Immature natural killer cell (primary cell): ENCODE results near the gene USP28. TPM values are rescaled to one million over a fixed set of nuclear protein-coding genes. Genes with fewer than 3 reads are reported as not detected.
A peak's percentile ranks its signal among the peaks of the same experiment; 100 is the strongest.

Experiments used
- DNase-seq, 3 donors: peaks; one replicate each; pipeline ENCODE4 v3.0.0; 2022; ENCODE audit warnings: mixed read lengths in 1 of 3
- H3K27ac Mint-ChIP-seq, 6 donors: one replicate each; pipeline ENCODE4 v1.8.0; 2020; ENCODE audit warnings: mixed read lengths in 6 of 6, mild to moderate bottlenecking in 5 of 6, inconsistent platforms in 4 of 6, moderate library complexity in 3 of 6
- H3K27me3 Mint-ChIP-seq, 3 donors: one replicate each; pipeline ENCODE4 v1.8.0; 2020 to 2021; ENCODE audit warnings: low read depth in 3 of 3, mild to moderate bottlenecking in 3 of 3, mixed read lengths in 3 of 3, moderate library complexity in 3 of 3, inconsistent platforms in 1 of 3
- H3K36me3 Mint-ChIP-seq, 3 donors: one replicate each; pipeline ENCODE4 v1.8.0; 2020; ENCODE audit warnings: mixed read lengths in 3 of 3, inconsistent platforms in 2 of 3, mild to moderate bottlenecking in 2 of 3
- H3K4me1 Mint-ChIP-seq, 2 donors: one replicate each; pipeline ENCODE4 v1.8.0; 2020; ENCODE audit warnings: inconsistent platforms in 2 of 2, mild to moderate bottlenecking in 2 of 2, mixed read lengths in 2 of 2, moderate library complexity in 1 of 2
- H3K4me3 Mint-ChIP-seq, 5 donors: one replicate each; pipeline ENCODE4 v1.8.0; 2020; ENCODE audit warnings: mild to moderate bottlenecking in 5 of 5, mixed read lengths in 5 of 5, inconsistent platforms in 3 of 5, moderate library complexity in 3 of 5
- H3K9me3 Mint-ChIP-seq, 6 donors: one replicate each; pipeline ENCODE4 v1.8.0; 2020; ENCODE audit warnings: mild to moderate bottlenecking in 6 of 6, mixed read lengths in 6 of 6, inconsistent platforms in 4 of 6, moderate library complexity in 3 of 6
- polyA plus RNA-seq, 3 donors: library from polyadenylated mRNA; unstranded; fragments of 300-500 nt; fragmentation: Illumina TruSeq; gene quantifications; one replicate each; pipeline ENCODE4 v1.2.3, GENCODE V29; 2021

USP28 gene
- polyA plus RNA-seq, 3 donors from 2014 or later: 121 to 185 (median 122) TPM

DNA sequence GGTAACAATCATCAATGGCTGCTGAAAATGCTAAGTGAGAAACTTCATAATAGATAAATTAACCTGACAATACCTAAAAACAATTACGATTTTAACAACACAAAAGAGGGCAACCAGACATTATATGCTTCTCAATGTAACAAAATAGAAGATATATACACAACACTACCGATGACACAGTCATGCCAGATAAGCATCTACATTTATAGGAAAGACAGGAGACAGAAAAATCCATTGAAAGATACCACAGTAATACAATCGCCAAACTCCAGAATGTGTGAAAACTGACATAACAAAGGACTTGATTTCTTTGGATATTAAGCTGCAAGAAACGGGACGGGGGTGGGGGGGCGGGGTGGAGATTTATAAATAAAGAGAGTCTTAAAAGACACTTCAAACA lies 28.3 kb downstream of the USP28 start:
- peaks cover 0 to 2% (median 0%) of the 10 kb centered on the region in 3 donors for H3K27me3 Mint-ChIP-seq
- H3K27ac Mint-ChIP-seq: peak overlapping the region in 3 of 6 donors; percentile 0 to 43 (median 32)
- H3K36me3 Mint-ChIP-seq: peaks cover 28 to 48% (median 30%) of the 10 kb centered on the region in 3 donors
- H3K9me3 Mint-ChIP-seq: no peaks in the 10 kb centered on the region
- DNase-seq: no peak
- no peak overlapping the region for H3K4me3 Mint-ChIP-seq
- H3K4me1 Mint-ChIP-seq: peaks cover 44 to 70% of the 10 kb centered on the region in 2 donors

DNA sequence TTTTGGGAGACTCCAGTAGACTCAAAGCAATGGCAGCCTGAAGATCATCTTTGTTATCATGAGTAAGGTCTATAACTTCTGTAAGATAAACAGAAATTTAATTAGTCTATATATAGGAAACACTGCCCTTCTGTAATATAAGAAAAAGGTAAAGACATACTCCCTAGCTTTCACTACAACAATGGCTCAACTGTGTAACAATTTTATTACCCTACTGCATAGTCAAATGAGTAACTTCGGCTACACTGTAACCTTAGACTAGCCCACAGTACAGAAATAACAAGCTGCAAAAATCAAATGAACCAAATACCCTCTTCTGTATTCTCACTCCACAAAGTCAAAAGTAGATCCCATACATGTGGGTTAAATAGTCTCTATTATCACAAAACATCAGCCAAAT lies 33.7 kb downstream of the USP28 start:
- no peaks in the 10 kb centered on the region for H3K9me3 Mint-ChIP-seq

DNA sequence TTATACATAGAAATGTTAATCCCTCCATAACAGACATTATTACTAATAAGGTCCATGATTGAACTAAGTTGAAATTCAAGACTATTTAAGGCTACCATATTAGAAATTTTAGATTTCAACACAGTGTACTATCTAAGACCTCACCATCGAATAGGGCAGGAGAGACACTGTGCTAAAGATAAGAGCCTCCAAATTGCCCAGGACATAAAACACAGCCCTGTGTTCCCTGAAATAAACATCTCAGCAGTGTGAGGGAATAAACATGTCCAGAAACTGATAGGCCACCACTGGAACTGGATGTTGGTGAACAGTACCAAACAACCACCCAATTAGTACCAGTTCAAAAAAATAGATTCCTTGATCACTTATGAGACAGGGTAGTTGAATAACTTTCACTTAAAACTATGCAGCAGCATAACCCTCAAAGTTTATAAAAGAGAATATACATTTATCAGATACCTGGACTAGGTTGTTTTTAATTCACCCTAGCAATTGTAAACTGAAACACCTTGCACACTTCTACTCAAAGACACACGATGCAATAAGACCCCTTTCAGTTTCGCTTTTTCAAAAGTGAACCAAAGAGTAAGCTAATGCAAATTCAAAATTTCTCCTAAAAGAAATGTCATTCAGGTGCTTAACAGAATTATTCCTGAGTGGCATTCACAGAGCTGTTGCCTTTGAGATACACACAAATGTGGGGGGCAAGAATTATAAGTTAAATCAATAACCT lies 34.3 kb downstream of the USP28 start:
- Mint-ChIP-seq H3K27ac (peak overlapping the region; percentile 25 to 91 (median 58)), H3K4me1 (peaks cover 35 to 43% of the 10 kb centered on the region in 2 donors), H3K36me3 (peaks cover 12 to 20% (median 13%) of the 10 kb centered on the region in 3 donors), H3K27me3 (no peaks in the 10 kb centered on the region), H3K9me3 (no peaks in the 10 kb centered on the region), H3K4me3 (peak overlapping the region; percentile 37 to 81 (median 58))
- DNase-seq: no peak

More for the DNA sequence above, 33.7 kb downstream of the USP28 start:
- peaks cover 35 to 48% of the 10 kb centered on the region in 2 donors for H3K4me1 Mint-ChIP-seq
- H3K27me3 Mint-ChIP-seq: no peaks in the 10 kb centered on the region
- no peak for DNase-seq
- peaks cover 13 to 20% (median 14%) of the 10 kb centered on the region in 3 donors for H3K36me3 Mint-ChIP-seq
- H3K4me3 Mint-ChIP-seq: peak overlapping the region; percentile 37 to 81 (median 58)
- H3K27ac Mint-ChIP-seq: peak overlapping the region; percentile 25 to 91 (median 58)

DNA sequence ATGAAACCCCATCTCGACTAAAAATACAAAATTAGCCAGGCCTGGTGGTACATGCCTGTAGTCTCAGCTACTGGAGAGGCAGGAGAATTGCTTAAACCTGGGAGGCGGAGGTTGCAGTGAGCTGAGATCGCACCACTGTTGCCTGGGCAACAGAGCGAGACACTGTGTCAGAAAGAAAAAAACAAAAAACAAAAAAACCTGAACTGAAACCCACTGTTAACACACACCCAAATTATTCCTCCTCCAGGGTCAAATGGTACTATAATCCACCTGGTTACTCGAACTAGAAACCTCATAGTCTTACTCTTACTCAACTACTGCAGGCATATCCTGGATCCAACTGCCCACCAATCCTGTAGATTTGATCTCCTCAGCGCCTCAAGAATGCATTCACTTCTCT lies 35.5 kb downstream of the USP28 start:
- H3K27me3 Mint-ChIP-seq: no peaks in the 10 kb centered on the region
- H3K9me3 Mint-ChIP-seq: no peaks in the 10 kb centered on the region
- H3K36me3 Mint-ChIP-seq: peaks cover 13 to 24% (median 16%) of the 10 kb centered on the region in 3 donors
- peaks cover 35 to 37% of the 10 kb centered on the region in 2 donors for H3K4me1 Mint-ChIP-seq
- DNase-seq: no peak
- peak overlapping the region in 5 of 6 donors; percentile 2 to 93 (median 58) for H3K27ac Mint-ChIP-seq
- no peak overlapping the region for H3K4me3 Mint-ChIP-seq

DNA sequence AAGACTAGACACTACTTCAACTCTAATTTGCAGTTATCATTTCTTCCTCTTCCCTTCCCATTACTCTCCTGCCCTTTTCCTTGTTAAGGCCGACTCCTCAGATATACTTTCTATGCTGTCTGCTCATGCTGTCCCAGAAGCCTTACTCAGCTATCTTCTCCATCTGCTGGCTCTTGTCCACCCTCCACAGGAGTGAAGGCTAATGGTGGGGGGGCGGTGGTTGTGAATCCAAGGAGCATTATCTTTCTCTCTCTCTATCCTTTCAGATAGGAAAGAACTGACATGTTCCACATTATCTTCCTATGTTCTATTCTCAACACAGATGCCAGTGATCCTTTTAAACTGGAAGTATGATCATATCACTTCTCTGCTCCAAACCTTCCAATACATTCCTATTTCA lies 37.4 kb downstream of the USP28 start:
- no peak overlapping the region for H3K27ac Mint-ChIP-seq
- H3K4me3 Mint-ChIP-seq: no peak overlapping the region
- H3K27me3 Mint-ChIP-seq: no peaks in the 10 kb centered on the region
- no peaks in the 10 kb centered on the region for H3K9me3 Mint-ChIP-seq
- peaks cover 28 to 29% of the 10 kb centered on the region in 2 donors for H3K4me1 Mint-ChIP-seq
- no peak for DNase-seq
- H3K36me3 Mint-ChIP-seq: peaks cover 8 to 23% (median 18%) of the 10 kb centered on the region in 3 donors

DNA sequence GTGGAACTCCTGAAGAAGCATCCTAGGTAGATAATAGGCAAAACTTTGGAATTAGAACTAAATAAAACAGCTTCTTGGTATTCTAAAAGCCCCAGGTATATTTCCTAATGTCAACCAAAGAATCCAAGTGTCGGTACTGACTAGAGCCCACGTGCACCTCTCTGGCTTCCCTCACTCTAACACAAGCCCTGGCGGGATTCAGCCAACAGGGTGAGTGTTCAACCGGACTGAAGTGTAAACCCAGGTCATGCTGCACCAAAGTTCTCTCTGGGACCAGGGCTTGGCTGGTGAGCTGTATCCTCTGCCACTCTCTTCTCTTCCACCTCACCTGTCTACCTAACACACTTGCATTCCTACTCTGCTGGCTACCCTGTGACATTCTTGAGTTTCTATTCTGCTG lies 40.1 kb downstream of the USP28 start:
- Mint-ChIP-seq H3K36me3 (peaks cover 13 to 29% (median 19%) of the 10 kb centered on the region in 3 donors), H3K9me3 (no peaks in the 10 kb centered on the region), H3K27me3 (no peaks in the 10 kb centered on the region), H3K4me3 (no peak overlapping the region), H3K4me1 (peaks cover 14 to 22% of the 10 kb centered on the region in 2 donors), H3K27ac (peak overlapping the region in 4 of 6 donors; percentile 55 to 75 (median 66))
- no peak for DNase-seq

DNA sequence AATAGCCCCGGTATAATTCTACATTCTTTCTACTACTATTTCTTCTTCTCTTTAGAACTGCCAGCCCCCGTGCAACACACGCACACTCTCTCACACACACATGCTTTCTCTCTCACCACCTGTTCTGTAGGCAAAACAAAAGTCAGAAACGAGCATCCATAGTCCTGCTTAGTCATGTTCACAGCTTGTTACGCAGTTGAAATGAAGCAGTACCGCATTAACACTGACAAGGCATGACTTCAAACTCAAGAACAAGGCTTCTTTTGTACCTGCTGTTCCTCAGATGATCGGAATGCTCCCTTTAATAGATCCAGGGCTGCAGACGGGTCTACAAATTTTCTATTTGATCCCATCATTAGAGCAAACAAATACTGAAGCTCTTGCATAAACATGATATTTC lies 42.2 kb downstream of the USP28 start:
- H3K36me3 Mint-ChIP-seq: peaks cover 12 to 34% (median 19%) of the 10 kb centered on the region in 3 donors
- peak overlapping the region in 5 of 6 donors; percentile 4 to 80 (median 21) for H3K27ac Mint-ChIP-seq
- no peak for DNase-seq
- no peaks in the 10 kb centered on the region for H3K9me3 Mint-ChIP-seq
- H3K27me3 Mint-ChIP-seq: no peaks in the 10 kb centered on the region
- peaks cover 10 to 23% of the 10 kb centered on the region in 2 donors for H3K4me1 Mint-ChIP-seq
- no peak overlapping the region for H3K4me3 Mint-ChIP-seq

DNA sequence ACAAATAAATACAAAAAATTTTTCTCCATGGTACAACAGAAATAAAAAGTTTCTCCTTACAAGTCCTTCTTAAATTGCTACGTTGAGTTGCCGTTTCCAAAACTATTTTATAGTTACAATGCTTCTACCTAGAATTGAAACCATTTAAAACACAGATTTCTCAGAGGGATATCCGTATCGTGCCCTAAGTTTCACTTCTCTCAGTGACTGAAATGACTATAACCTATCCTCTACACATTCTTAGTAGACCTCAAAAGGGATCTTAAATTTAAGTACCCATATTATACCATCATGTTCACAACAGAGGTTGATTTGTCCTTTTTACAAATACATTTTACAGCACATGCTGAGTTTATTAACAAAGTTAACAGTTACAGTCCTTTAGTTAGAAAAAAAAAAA lies 44.1 kb downstream of the USP28 start:
- no peak for DNase-seq
- Mint-ChIP-seq H3K36me3 (peaks cover 19 to 44% (median 20%) of the 10 kb centered on the region in 3 donors), H3K4me3 (no peak overlapping the region), H3K27ac (peak overlapping the region; percentile 2 to 74 (median 56)), H3K4me1 (peaks cover 13 to 23% of the 10 kb centered on the region in 2 donors), H3K9me3 (no peaks in the 10 kb centered on the region), H3K27me3 (no peaks in the 10 kb centered on the region)

DNA sequence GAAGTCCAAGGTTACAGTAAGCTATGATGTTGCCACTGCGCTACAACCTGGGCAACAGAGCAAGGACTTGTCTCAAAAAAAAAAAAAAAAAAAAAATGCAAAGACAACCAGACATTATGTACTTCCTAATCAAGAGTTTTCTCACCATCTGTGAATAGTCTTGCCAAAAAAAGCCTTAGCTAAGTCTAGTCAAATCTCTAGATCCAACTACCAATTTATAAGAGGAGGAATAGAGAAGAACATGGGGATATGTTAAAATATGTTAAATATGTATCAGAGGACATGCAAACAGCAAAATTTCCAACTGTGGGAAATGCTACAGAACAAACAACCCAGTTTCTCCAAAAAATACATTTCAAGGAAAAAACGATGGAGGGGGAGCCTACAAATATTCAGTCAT lies 45.6 kb downstream of the USP28 start:
- DNase-seq: no peak
- no peaks in the 10 kb centered on the region for H3K9me3 Mint-ChIP-seq
- H3K27me3 Mint-ChIP-seq: peaks cover 0 to 2% (median 0%) of the 10 kb centered on the region in 3 donors
- H3K4me1 Mint-ChIP-seq: peaks cover 9 to 23% of the 10 kb centered on the region in 2 donors
- peak overlapping the region in 2 of 6 donors; percentile 20 to 29 for H3K27ac Mint-ChIP-seq
- peaks cover 26 to 53% (median 31%) of the 10 kb centered on the region in 3 donors for H3K36me3 Mint-ChIP-seq
- H3K4me3 Mint-ChIP-seq: no peak overlapping the region

DNA sequence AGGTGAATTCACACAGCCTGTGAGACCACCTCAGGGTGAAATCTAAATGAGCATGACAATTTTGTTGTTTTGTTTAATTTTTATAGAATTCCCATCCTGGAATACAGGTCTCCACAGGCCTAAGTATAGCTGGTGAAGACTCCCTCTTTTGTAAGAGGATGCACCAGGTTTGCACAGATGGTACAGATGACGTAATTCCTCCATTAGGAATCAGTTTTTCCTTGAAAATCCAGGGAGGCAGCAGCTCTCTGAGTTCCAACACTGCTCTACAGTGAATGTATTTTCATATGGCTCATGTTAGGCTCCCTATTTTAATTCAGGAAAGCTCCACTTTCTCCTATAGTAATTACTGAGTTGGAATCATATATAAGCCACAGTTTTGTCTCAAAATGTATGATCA lies 47.2 kb downstream of the USP28 start:
- no peak overlapping the region for H3K4me3 Mint-ChIP-seq
- peaks cover 0 to 2% (median 0%) of the 10 kb centered on the region in 3 donors for H3K27me3 Mint-ChIP-seq
- DNase-seq: no peak
- peaks cover 30 to 58% (median 38%) of the 10 kb centered on the region in 3 donors for H3K36me3 Mint-ChIP-seq
- H3K9me3 Mint-ChIP-seq: no peaks in the 10 kb centered on the region
- H3K27ac Mint-ChIP-seq: peak overlapping the region in 1 of 6 donors; percentile 7
- H3K4me1 Mint-ChIP-seq: peaks cover 9 to 21% of the 10 kb centered on the region in 2 donors

DNA sequence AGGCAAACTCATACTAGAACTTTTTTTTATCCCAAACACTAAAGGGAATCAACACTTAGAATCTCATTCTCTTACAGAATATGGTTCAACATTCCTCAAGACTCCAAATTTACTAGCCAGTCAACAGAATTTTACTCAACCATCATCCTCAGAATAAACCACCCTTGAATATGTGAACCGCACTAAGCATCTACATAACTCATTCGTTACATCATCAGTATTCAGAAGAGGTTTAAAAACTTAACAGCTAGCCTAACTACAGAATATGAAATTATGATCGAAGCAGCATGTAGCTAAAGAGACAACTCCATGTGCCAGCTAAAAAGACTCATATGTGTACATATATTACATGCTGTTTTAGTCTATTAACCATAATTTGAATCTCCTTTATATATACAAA lies 47.9 kb downstream of the USP28 start:
- Mint-ChIP-seq H3K36me3 (peaks cover 30 to 58% (median 40%) of the 10 kb centered on the region in 3 donors), H3K9me3 (no peaks in the 10 kb centered on the region), H3K4me3 (no peak overlapping the region), H3K27me3 (peaks cover 0 to 2% (median 2%) of the 10 kb centered on the region in 3 donors), H3K27ac (peak overlapping the region in 3 of 6 donors; percentile 22 to 55 (median 32)), H3K4me1 (peaks cover 10 to 19% of the 10 kb centered on the region in 2 donors)
- no peak for DNase-seq

DNA sequence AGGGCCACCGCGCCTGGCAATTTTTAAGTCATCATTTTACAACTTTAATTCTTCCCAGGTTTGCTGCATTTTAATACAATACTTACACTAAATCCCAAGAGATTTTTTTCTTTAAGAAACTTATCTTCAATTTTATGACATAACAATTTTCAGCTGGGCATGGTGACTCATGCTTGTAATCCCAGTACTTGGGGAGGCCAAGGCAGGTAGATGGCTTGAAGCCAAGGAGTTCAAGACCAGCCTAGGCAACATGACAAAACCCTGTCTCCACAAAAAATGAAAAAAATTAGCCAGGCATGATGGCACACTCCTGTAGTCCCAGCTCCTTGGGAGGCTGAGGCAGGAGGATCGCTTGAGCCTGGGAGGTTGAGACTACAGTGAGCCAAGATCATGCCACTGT lies 56.9 kb downstream of the USP28 start:
- Mint-ChIP-seq H3K36me3 (peaks cover 32 to 55% (median 38%) of the 10 kb centered on the region in 3 donors), H3K27ac (no peak overlapping the region), H3K9me3 (no peaks in the 10 kb centered on the region), H3K4me3 (no peak overlapping the region), H3K4me1 (peaks cover 4 to 7% of the 10 kb centered on the region in 2 donors), H3K27me3 (peaks cover 0 to 2% (median 0%) of the 10 kb centered on the region in 3 donors)
- no peak for DNase-seq

DNA sequence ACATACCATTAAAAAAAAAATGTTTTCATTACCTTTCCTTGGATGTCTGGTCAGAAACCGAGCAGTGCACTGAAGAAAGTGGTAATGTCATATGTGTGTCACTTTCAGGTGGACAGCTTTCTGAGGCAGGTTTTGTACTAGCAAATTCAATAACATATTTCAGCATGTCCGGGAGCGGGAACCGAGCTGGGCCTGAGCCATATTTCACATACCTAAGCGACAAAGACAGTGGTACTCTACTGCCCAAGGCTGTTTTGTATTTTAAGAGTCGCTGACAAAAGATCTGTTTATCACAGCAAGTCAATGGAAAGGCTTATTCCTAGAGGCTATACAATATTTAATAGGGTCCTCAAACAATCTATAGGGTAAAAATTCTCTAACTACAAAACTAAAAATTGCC lies 57.7 kb downstream of the USP28 start:
- H3K4me3 Mint-ChIP-seq: no peak overlapping the region
- no peaks in the 10 kb centered on the region for H3K27me3 Mint-ChIP-seq
- peaks cover 29 to 56% (median 34%) of the 10 kb centered on the region in 3 donors for H3K36me3 Mint-ChIP-seq
- H3K27ac Mint-ChIP-seq: peak overlapping the region; percentile 5 to 40 (median 32)
- H3K9me3 Mint-ChIP-seq: no peaks in the 10 kb centered on the region
- DNase-seq: no peak
- peaks cover 3 to 7% of the 10 kb centered on the region in 2 donors for H3K4me1 Mint-ChIP-seq

DNA sequence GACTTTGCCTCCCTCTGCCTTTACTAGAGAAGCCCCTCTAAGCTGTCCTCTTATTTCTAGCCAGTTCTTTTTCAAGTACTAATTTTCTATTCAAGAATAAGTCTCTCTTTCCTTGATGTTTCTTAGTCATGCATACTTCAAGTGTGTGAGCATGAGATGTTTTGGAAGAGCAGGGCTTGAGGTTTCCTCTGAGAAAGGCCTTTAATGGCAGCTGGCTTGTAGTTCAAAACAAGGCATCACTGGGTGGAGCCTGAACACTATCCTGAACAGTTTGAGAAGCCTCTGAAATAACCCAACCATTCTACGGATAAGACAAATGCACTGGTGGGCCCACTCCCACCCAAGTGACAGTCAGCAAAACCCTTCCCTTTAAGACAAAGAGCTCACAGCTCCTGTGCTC lies 58.2 kb downstream of the USP28 start:
- no peaks in the 10 kb centered on the region for H3K27me3 Mint-ChIP-seq
- no peak for DNase-seq
- H3K4me3 Mint-ChIP-seq: no peak overlapping the region
- H3K9me3 Mint-ChIP-seq: no peaks in the 10 kb centered on the region
- peak overlapping the region in 3 of 6 donors; percentile 8 to 40 (median 39) for H3K27ac Mint-ChIP-seq
- H3K4me1 Mint-ChIP-seq: peaks cover 3 to 7% of the 10 kb centered on the region in 2 donors
- H3K36me3 Mint-ChIP-seq: peaks cover 31 to 59% (median 33%) of the 10 kb centered on the region in 3 donors
